ENCODE measurements around the gene SLC38A10. TPM values are rescaled to one million over a fixed set of nuclear protein-coding genes. Genes with fewer than 3 reads are reported as not detected.

Gene SLC38A10
- 120 TPM in 2 replicates for total RNA-seq
- long read RNA-seq, partial matches to known transcripts, result 5 of 8 reads
- long read RNA-seq, other reads (novel, unspliced or antisense), result 3 of 8 reads

GRCh38 chr17:81295031-81295675, at the start of gene SLC38A10:
Gene SLC38A10 (minus strand): TSS chr17:81295307. CDS start chr17:81294921, 386 bp downstream.
- peak; percentile 94 for DNase-seq (ENCODE audit: extremely low spot score, unreplicated experiment)
- peaks cover 2% of the 10 kb centered on the region for H3K36me3 Mint-ChIP-seq (ENCODE audit: unreplicated experiment)
- TF ChIP-seq, protein P1, sequence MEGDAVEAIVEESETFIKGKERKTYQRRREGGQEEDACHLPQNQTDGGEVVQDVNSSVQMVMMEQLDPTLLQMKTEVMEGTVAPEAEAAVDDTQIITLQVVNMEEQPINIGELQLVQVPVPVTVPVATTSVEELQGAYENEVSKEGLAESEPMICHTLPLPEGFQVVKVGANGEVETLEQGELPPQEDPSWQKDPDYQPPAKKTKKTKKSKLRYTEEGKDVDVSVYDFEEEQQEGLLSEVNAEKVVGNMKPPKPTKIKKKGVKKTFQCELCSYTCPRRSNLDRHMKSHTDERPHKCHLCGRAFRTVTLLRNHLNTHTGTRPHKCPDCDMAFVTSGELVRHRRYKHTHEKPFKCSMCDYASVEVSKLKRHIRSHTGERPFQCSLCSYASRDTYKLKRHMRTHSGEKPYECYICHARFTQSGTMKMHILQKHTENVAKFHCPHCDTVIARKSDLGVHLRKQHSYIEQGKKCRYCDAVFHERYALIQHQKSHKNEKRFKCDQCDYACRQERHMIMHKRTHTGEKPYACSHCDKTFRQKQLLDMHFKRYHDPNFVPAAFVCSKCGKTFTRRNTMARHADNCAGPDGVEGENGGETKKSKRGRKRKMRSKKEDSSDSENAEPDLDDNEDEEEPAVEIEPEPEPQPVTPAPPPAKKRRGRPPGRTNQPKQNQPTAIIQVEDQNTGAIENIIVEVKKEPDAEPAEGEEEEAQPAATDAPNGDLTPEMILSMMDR (IDR thresholded peaks at IDR 0.05), result no peak
- peak within 1 kb of the TSS; percentile 97 for H3K27ac Mint-ChIP-seq (ENCODE audit: unreplicated experiment)
- no peaks in the 10 kb centered on the region for H3K27me3 Mint-ChIP-seq (ENCODE audit: unreplicated experiment)
- peak within 1 kb of the TSS; percentile 94 for H3K4me3 Mint-ChIP-seq (ENCODE audit: unreplicated experiment)
- no peaks in the 10 kb centered on the region for H3K9me3 Mint-ChIP-seq (ENCODE audit: unreplicated experiment)
- H3K4me1 Mint-ChIP-seq (ENCODE audit: unreplicated experiment), result peaks cover 28% of the 10 kb centered on the region

- H3K36me3 Mint-ChIP-seq (ENCODE audit: unreplicated experiment), result peaks cover 19% of the 10 kb centered on the region
- H3K27ac Mint-ChIP-seq (ENCODE audit: unreplicated experiment), result peak overlapping the region; percentile 99
- TF ChIP-seq, protein P1 (IDR thresholded peaks at IDR 0.05), result no peak
- peak overlapping the region; percentile 95 for H3K4me3 Mint-ChIP-seq (ENCODE audit: unreplicated experiment)
- no peaks in the 10 kb centered on the region for H3K27me3 Mint-ChIP-seq (ENCODE audit: unreplicated experiment)
- H3K4me1 Mint-ChIP-seq (ENCODE audit: unreplicated experiment), result peaks cover 44% of the 10 kb centered on the region
- H3K9me3 Mint-ChIP-seq (ENCODE audit: unreplicated experiment), result no peaks in the 10 kb centered on the region
- no peak for DNase-seq (ENCODE audit: extremely low spot score, unreplicated experiment)
These were observed 47.4 kb upstream of the SLC38A10 start for GRCh38 chr17:81342269-81343070.

GRCh38 chr17:81341516-81342268, 46.6 kb upstream of the SLC38A10 start:
- TF ChIP-seq, protein P1 (IDR thresholded peaks at IDR 0.05), result no peak
- H3K4me3 Mint-ChIP-seq (ENCODE audit: unreplicated experiment), result peak overlapping the region; percentile 95
- peaks cover 43% of the 10 kb centered on the region for H3K4me1 Mint-ChIP-seq (ENCODE audit: unreplicated experiment)
- H3K27ac Mint-ChIP-seq (ENCODE audit: unreplicated experiment), result peak overlapping the region; percentile 99
- H3K27me3 Mint-ChIP-seq (ENCODE audit: unreplicated experiment), result no peaks in the 10 kb centered on the region
- no peaks in the 10 kb centered on the region for H3K9me3 Mint-ChIP-seq (ENCODE audit: unreplicated experiment)
- H3K36me3 Mint-ChIP-seq (ENCODE audit: unreplicated experiment), result peaks cover 19% of the 10 kb centered on the region
- DNase-seq (ENCODE audit: extremely low spot score, unreplicated experiment), result no peak

DNA sequence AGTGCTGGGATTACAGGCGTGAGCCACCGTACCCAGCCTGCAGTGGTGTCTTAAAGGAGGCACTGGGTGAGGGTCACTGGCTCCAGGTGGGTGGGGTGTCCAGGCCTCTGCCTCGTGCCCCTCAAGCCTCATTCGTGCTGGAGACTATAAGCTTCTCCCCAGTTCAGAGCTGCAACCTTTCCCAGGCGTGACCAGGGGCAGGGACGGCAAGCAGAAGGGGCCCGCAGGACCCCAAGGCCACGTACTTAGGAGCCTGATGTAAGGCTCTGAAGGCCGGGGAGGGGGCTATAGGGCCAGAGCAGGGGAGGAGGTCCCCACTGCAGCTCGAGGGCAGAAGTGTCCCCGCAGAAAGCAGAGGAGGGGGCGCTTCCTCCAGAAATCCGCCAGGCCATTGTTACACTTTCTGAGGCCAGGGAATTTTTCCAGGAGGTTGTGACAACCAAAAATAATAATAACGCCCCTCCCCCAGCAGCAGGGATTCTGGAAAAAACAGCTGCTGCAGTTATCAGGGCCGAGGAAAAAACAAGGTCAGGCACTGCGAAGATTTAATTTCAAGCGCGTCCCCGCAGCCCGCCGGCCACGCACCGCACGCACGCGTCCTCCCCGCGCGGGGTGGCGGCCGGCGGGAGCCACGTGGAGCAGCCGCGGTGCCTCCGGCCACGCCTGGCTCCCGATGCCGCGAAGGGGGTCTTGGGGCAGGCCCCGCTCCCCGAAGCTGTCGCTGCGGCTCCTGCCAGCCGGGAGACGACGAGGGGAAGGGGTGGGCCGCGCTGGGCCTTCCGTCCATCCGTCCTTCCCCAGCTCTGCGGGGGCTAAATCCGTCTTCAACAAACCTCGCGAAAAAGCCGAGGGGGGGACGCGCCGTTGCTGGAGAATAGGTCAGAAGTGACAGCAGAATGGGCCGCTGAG, 45.8 kb upstream of the SLC38A10 start:
- H3K27ac Mint-ChIP-seq (ENCODE audit: unreplicated experiment), result peak overlapping the region; percentile 88
- no peaks in the 10 kb centered on the region for H3K27me3 Mint-ChIP-seq (ENCODE audit: unreplicated experiment)
- peak overlapping the region; percentile 67 for H3K4me3 Mint-ChIP-seq (ENCODE audit: unreplicated experiment)
- H3K9me3 Mint-ChIP-seq (ENCODE audit: unreplicated experiment), result no peaks in the 10 kb centered on the region
- H3K4me1 Mint-ChIP-seq (ENCODE audit: unreplicated experiment), result peaks cover 41% of the 10 kb centered on the region
- H3K36me3 Mint-ChIP-seq (ENCODE audit: unreplicated experiment), result peaks cover 19% of the 10 kb centered on the region
- TF ChIP-seq, protein P1 (IDR thresholded peaks at IDR 0.05), result no peak
- DNase-seq (ENCODE audit: extremely low spot score, unreplicated experiment), result no peak

Data from osteocyte (in vitro differentiated cells).